Bone marrow (tissue), 2 donors: ENCODE results near the gene NPAT.
A peak's percentile ranks its signal among the peaks of the same experiment; 100 is the strongest.
"Not testable (repeated sequence)": the region's sequence is repeated elsewhere in the genome, so short reads cannot be mapped to it uniquely, and the experiment has no call there.

ENCODE experiments used
- DNase-seq, 2 donors: peaks; one replicate each; lab custom pipeline; 2025; lab: John Stamatoyannopoulos, UW

Gene NPAT

DNA sequence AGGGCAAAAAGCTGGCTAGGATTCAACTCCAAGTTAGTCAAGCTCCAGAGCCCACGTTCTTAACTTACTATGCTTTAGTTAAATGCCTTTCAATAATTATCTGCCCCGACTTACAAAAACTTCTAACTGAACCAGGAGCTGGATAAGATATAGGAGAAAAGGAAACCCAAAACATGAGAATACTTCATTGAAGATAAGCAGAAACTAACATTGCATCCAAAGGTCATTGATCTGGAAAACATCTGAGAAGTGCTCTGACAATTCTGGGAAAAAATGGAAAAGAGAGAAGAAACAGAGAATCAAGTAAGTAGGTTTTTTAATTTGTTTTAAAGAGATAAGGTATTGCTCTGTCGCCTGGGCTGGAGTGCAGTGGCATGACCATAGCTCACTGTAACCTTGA lies 73.9 kb downstream of the NPAT start:
- no peak for DNase-seq

DNA sequence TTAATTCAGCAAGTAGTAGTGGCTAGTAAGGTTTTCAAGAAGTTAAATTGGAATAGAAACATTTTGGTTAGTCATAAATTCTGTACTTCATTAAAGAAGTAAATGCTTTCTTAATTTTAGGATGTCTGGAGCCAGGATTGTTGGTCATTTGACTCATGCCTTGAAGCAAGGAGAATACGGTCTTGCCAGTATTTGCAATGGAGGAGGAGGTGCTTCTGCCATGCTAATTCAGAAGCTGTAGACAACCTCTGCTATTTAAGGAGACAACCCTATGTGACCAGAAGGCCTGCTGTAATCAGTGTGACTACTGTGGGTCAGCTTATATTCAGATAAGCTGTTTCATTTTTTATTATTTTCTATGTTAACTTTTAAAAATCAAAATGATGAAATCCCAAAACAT lies 75.3 kb downstream of the NPAT start:
- no peak for DNase-seq

DNA sequence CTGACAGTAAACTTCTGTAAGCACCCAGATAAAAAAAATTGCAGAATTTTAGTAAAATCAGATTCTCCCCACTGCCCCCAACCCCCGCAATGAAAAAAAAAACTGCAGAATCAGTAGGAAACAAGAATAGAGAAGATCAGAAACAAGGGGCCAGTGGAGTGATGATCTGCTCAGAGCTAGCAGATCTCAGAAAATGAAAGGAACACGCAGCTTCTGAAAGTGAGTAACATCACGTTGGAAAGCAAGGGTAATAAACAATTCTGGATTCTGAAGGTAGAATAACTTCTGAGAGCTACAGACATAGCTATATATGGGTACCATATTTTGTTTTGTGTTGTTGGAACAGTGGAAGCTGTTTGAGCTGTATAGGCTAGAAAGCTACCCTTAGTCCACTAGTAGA lies 77.8 kb downstream of the NPAT start:
- DNase-seq = no peak

DNA sequence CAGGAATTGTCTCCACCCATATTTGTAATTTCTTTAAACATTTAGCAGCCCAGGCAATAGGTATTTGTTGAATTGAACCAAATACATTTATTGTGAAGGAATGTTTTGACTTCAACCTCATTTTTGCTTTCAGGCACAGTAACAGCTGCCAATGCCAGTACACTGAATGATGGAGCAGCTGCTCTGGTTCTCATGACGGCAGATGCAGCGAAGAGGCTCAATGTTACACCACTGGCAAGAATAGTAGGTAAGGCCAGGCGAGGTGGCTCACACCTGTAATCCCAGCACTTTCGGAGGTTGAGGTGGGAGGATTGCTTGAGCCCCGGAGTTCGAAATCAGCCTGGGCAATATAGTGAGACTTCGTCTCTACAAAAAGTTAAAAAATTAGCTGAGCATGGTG lies 80.1 kb downstream of the NPAT start:
- no peak for DNase-seq

DNA sequence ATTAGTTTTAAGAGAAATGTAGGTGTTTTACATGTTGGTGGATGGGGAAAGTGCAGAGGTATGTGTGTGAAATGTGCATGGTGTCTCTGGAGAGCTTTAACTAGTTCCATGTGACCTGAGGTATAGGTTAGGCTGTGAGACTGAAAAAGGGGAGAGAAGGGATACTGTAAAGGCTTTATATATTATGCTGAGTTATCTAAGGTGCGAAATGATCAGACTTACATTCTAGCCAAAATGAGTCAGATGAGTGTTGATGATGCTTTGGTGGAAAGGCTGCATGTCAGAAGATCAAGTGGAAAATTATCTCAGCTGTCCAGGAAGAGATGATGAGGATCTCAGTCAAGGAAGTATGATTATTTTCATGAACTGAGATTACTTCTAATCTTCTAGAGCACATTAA lies 85.2 kb downstream of the NPAT start:
- DNase-seq = no peak

DNA sequence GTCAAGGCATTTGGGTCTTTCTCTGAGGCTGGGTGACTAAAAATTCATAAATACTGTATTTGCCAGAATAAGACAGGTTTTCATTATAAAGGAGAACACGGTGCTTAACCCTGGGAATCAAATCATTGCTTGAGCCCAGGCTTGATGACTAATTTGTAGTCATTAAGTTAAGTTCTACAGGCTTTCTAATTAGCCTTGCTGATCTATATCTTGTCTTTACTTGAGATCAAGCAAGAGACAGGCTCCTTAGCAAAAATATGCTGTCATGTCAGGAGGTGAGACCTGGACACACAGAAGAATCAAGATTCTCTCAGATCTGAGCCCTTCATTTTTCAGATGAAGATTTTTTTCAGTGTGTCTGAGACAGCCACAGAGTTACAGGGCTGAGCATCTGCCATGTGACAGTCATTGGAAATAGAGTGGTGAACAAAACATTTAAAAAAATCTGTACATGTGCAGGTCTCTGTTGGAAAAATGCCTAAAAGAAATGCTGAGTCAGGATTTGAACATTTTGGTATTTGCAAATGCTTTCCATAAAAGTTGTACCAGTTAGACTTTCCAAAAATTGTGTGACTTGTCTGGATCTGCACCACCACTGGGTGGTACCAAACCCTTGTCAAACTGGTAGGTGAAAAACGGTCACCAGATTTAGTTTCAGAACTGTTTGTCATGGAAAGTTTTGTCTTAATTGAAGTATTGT lies 86.4 kb downstream of the NPAT start:
- DNase-seq = no peak

DNA sequence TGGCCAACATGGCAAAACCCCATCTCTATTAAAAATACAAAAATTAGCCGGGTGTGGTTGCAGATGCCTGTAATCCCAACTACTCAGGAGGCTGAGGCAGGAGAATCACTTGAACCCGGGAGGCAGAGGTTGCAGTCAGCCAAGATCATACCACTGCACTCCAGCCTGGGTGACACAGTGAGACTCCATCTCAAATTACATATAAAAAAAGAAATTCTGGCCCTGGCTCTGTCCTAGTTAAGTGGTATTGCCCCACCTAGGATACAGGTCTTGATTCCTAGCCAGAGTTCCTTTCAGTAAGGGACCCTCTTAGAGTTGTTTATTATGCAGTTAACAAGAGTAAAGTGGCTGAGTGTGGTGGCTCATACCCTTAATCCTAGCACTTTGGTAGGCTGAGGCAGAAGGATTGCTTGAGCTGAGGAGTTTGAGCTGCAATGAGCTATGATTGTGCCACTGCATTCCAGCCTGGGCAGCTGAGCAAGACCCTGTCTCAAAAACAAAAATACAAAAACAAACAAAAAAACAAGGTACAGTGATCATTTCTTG lies 89.4 kb downstream of the NPAT start:
- DNase-seq = not testable (repeated sequence)

DNA sequence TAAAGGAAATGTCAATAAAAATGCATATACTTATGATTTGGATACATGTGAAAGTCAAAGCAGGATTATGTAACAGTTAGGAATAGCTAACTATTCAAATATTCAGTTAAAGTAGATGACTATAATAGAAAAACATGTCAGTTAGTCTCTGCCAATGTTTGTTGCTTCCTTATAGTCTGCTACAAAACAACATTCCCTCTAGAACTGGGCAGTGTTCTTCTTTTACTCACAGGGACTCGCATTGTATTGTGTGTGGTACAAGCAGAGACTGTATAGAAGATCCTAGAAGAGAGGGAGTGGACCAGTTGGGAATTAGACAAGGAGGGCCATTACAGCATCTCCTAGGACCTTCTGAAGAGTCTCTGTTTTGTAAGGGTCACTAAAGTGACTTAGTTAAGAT lies 90.4 kb downstream of the NPAT start:
- DNase-seq = no peak

DNA sequence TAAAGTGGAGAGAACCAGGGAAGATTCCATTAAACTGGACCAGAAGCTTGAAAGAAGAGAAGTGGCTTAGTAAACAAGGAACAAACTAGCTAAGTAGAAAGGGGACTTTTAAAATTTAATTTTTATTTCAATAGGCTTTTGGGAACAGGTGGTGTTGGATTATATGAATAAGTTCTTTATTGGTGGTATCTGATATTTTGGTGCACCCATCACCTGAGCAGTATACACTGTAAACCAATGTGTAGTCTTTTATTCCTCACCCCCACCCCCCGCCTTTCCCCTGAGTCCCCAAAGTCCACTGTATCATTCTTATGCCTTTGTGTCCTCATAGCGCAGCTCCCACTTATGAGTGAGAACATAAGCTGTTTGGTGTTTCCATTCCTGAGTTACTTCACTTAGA lies 93.7 kb downstream of the NPAT start:
- DNase-seq = no peak

DNA sequence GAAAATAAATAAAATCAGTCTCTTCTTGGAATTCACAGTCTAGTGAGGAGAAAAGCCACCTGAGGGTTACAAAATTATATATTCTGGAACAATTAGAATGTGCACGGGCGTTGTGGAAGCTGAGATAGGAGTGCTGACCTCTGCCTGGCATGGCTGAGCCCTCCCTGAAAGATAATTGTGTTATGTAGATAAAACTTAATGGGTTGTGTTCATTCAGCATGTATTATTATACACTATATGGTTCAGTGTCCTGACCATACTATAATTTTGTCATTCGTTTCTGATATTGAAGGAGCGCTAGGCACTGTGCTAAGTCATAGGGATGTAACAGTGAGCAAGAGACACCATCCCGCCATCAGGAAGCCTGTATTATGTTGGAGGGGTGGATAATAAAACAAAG lies 97.3 kb downstream of the NPAT start:
- DNase-seq = no peak

DNA sequence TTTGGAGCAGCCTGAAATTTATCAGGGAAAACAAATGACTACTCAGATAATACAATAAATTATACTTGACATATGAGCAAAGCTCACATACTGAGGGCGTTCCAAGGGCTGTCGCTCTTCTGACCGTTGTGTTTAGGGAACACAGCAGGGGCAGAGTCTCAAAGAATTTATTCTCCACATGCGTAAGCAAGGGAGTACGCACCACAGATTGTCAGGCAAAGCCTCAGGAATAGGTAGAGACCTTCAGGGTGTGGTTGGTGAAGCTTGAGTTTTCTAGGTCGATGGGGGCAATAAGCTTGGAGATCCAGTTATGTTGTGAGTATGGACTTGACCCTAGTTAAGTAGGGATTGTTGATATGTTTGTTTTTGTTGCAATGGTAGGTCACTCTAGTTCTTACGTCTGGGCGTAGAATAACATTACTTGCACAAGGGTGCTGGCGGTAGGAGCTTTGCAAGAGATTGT lies 100.2 kb downstream of the NPAT start:
- DNase-seq = no peak

DNA sequence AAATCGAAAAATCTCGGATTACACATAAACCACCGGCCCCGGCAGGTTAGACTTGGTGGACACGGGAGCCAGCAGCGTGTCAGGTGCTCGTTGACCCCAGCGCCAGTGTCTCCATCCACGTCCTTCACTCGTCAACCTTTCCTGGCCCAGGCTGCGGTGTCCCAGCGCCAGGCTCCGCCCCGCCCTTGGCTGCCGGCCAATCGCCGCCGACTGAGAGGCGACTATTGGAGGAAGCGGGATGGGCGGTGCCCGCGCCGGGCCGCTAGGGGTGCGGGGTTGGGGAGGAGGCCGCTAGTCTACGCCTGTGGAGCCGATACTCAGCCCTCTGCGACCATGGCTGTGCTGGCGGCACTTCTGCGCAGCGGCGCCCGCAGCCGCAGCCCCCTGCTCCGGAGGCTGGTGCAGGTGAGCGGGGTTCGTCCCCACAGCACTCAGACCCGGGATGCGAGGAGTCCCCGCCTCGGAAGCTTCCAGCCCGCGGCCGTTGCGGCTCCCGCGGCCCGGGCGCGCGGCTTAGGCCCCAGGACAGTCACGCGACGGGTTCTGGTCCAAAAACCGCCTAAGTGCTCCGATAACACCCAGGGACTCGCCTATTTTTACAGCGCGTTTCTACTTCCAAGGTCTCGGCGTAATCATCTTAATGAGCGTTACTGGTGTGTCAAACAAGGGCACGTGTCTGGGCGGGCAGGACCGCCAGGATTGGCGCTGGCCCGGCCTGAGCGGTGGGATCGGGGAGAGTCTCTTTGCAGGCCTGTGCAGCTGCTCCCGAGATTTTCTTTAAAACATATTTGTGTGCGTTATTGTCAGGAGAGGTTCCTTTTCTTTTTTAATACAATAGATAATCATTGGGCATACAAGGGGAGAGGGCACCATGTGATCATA lies 100.9 kb downstream of the NPAT start, which contains the start of gene ACAT1:
Gene ACAT1, plus strand, starts transcription at position 294 of the 882 bp plus-strand sequence. Its CDS starts 40 bp downstream, at position 334.
- peak; percentile 73 to 88 for DNase-seq

DNA sequence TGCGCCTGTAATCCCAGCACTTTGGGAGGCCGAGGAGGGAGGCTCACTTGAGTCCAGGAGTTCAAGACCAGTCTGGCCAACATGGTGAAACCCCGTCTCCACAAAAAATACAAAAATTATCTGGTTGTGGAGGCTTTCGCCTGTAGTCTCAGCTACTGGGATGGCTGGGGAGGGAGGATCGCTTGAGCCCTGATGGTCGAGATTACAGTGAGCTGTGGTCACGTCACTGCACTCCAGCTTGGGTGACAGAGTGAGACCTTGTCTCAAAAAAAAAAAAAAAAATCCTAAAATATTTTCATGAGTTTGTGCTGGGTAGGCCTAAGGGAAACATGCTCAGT lies 101.5 kb downstream of the NPAT start:
- not testable (repeated sequence) for DNase-seq

DNA sequence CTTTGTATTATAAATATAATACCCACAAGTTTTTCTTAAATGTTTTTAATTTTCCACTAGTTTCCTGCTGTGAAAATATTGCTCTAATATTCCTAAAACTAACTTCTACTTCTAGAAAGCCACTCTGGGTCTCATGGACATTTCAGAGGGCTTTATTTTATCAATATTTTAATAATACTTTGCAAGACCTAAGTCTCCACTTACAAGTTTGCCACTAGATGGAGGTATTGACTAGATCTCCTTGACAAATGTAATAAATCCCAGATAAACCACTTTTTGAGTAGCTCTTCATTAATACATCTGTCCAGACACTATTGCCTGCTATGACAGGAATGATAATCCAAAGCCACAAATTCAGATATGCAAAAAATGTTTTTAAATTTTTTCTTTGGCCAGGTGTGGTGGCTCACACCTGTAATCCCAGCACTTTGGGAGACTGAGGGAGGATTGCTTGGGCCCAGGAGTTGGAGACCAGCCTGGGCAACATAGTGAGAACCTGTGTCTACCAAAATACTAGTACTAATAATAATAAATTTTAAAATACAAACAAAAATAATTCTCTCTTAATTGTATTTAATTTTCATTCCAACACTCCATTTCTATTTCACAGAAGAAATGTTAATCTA lies 104.6 kb downstream of the NPAT start:
- DNase-seq = peak in 1 of 2 donors; percentile 44

DNA sequence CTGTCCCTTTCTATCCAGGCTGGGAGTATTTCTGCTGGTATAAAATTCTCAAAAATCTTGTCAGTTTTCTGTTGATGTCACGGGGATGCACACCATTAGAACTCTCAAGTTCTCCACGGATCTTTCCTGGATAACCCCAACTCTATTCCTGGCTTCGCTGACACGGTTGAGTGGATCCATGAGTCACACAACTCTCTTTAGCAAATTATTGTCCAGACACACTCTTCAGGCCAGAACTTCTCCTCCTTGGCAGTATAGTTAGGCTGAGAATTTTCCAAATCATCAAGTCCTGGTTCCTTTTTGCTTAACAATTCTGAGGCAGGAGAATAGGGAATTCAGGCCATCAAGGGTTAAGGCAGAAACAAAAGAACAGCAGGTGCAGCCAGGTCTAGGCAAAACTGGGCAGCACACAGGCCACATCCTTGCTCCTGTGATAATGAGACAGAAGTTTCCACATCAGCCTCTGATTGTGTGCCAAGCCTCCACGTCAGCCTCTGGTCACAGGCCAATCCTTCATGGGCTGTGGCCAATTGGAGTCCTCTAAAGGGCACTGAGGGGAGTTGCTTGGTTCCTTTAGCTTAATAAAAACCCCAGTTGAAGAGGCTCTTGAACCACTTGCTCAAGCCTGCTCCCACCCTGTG lies 106.8 kb downstream of the NPAT start:
- no peak for DNase-seq

DNA sequence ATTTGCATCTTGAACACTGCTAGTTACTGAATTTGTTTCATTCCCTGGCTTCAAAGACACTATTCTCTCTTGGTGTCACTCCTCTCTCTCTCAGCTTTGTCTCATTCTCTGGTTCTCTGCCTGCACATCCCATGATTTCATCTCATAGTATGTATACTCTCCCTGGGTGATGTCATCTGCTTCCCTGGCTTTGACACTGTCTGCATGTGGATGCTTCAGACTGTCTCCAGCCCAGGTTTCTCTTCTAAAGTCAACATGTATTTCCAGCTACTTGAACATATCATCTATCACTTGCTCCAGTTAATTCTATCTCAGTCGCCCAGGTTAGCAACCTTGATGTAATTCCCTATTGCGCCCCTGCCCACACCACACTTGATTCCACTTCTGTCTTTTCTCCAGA lies 110.4 kb downstream of the NPAT start:
- no peak for DNase-seq

DNA sequence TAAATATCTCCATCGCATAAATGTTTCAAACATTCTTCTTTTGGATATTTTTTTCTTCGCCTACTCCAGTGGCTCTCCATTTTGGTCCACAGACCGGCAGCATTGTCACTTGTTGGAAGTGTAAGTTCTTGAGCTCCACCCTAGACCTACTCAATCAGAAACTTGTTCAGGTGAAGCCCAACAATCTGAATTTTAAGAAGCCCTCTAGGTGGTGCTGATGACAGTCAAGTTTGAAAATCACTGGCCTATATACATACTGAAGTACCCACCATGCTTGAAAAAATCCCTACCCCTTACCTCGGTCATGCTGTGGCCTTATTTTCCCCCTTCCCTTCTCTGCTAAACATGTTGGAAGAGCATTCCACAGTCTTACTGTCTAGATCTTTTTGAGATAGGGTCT lies 111.3 kb downstream of the NPAT start:
- no peak for DNase-seq
